Measurements from ENCODE around the gene FOXC1.

- TF ChIP-seq CTCF (IDR thresholded peaks at IDR 0.05 in 4 of 5, conservative IDR thresholded peaks at IDR 0.05 in 1 of 5) (no peak), POLR2A (IDR thresholded peaks at IDR 0.05) (no peak)
Measured at GRCh38 chr6:1598886-1599285, 10.8 kb upstream of the FOXC1 start.
